K562 (cell line): ENCODE results near the gene TIMM17A. TPM values are rescaled to one million over a fixed set of nuclear protein-coding genes. Genes with fewer than 3 reads are reported as not detected.

Experiments used
- CBFA2T2 ChIP-seq: fragments of 450-650 bp; conservative IDR thresholded peaks from 2 replicates; pipeline ENCODE4 v1.6.1; 2017; ENCODE audit warnings: mild to moderate bottlenecking
- CBFA2T3 ChIP-seq: fragments of 450-650 bp; IDR thresholded peaks from 2 replicates; pipeline ENCODE4 v1.6.1; 2017
- DLX4 ChIP-seq: fragments of 250-450 bp; sonication (Bioruptor Pico); IDR thresholded peaks from 2 replicates; pipeline ENCODE4 v1.6.1; 2021; ENCODE audit warnings: mild to moderate bottlenecking
- HNRNPH1 ChIP-seq: fragments of 200-400 bp; formaldehyde crosslinking; optimal IDR thresholded peaks from 2 replicates; pipeline ENCODE3; 2017; ENCODE audit warnings: low read depth, mild to moderate bottlenecking, low read length, moderate library complexity
- ID3 ChIP-seq, 2 experiments: fragments of 250-450 bp in 1 of 2; fragments of 450-650 bp in 1 of 2; sonication (Bioruptor Pico) in 1 of 2; IDR thresholded peaks; 2 replicates each; pipeline versions ENCODE4 v1.6.1 to v1.8.0; 2016 to 2021; ENCODE audit warnings: mild to moderate bottlenecking in 2 of 2, moderate library complexity in 2 of 2, missing compliant biosample characterization in 1 of 2, missing genetic modification characterization in 1 of 2
- JUNB ChIP-seq: fragments of 450-650 bp; formaldehyde crosslinking; conservative IDR thresholded peaks from 2 replicates; pipeline ENCODE4 v1.4.0; 2020; ENCODE audit warnings: mild to moderate bottlenecking
- NRF1 ChIP-seq, 2 experiments: fragments of 450-650 bp; IDR thresholded peaks in 1 of 2; conservative IDR thresholded peaks in 1 of 2; 2 replicates each; pipeline ENCODE4 v1.6.1; 2014; ENCODE audit warnings: mild to moderate bottlenecking in 2 of 2
- PCBP1 ChIP-seq: fragments of 200-400 bp; formaldehyde crosslinking; IDR thresholded peaks from 2 replicates; pipeline ENCODE4 v1.6.1; 2018; ENCODE audit warnings: mild to moderate bottlenecking, low read depth, low read length; ENCODE audit not compliant: poor library complexity, severe bottlenecking
- PHF21A ChIP-seq: fragments of 450-650 bp; IDR thresholded peaks from 2 replicates; pipeline ENCODE4 v1.6.1; 2017; ENCODE audit warnings: low read depth, borderline replicate concordance
- PML ChIP-seq: IDR thresholded peaks from 2 replicates; pipeline ENCODE4 v1.6.1; 2012; ENCODE audit warnings: low read length, inconsistent platforms
- RBBP5 ChIP-seq: fragments of 200-600 bp; sonication (generic); IDR thresholded peaks from 2 replicates; pipeline ENCODE4 v1.6.1; 2012; ENCODE audit warnings: borderline replicate concordance, mild to moderate bottlenecking, low read length, control low read depth, inconsistent platforms; ENCODE audit not compliant: insufficient read depth, poor library complexity, severe bottlenecking
- SMARCC2 ChIP-seq: fragments of 450-650 bp; IDR thresholded peaks from 2 replicates; pipeline ENCODE4 v1.6.1; 2017; ENCODE audit warnings: antibody characterized with exemption, moderate library complexity, mild to moderate bottlenecking, low read depth
- TRIM24 ChIP-seq, 2 experiments: fragments of 450-650 bp; IDR thresholded peaks; 2 replicates each; pipeline ENCODE4 v1.6.1; 2016
- UBTF ChIP-seq, 2 experiments: IDR thresholded peaks; 2 replicates each; pipeline ENCODE4 v1.6.1; 2012; ENCODE audit warnings: improper control_type of control experiment in 2 of 2, low read depth in 2 of 2, low read length in 2 of 2, borderline replicate concordance in 1 of 2
- ZBTB2 ChIP-seq: fragments of 450-650 bp; IDR thresholded peaks from 2 replicates; pipeline ENCODE4 v1.6.1; 2016; ENCODE audit warnings: antibody characterized with exemption
- ZBTB26 ChIP-seq: fragments of 450-650 bp; formaldehyde crosslinking; IDR thresholded peaks from 2 replicates; pipeline ENCODE4 v1.4.0; 2022; ENCODE audit warnings: missing genetic modification characterization
- ZFP36 ChIP-seq: fragments of 150-350 bp; IDR thresholded peaks from 2 replicates; pipeline ENCODE4 v1.6.1; 2018; ENCODE audit warnings: low read length, low read depth; ENCODE audit not compliant: partially characterized antibody
- ZNF140 ChIP-seq: fragments of 250-450 bp; sonication (Bioruptor Pico); IDR thresholded peaks from 2 replicates; pipeline ENCODE4 v1.8.0; 2021; ENCODE audit warnings: moderate library complexity, mild to moderate bottlenecking, inconsistent platforms
- polyA plus RNA-seq, 8 experiments: library from polyadenylated mRNA; depleted of rRNA in 4 of 8; stranded (reverse) in 5 of 8; unstranded in 3 of 8; fragments of >200 nt; fragmentation: Nextera tagmentation in 2 of 8; fragmentation: Illumina TruSeq in 1 of 8; extraction: Ambion mirVana in 2 of 8; extraction: Trizol in 1 of 8; gene quantifications; 2 replicates each; pipeline versions ENCODE4 v1.2.1 to v1.2.3, GENCODE V29; 2011 to 2014; ENCODE audit warnings: inconsistent platforms in 1 of 8, missing spikeins in 1 of 8
- total RNA-seq, 7 experiments: library from RNA; depleted of rRNA in 6 of 7; stranded (reverse); fragments of >200 nt in 6 of 7; fragmentation: Illumina TruSeq in 2 of 7; extraction: Trizol in 2 of 7; gene quantifications; 2 replicates each; pipeline versions ENCODE4 v1.2.1 to v1.2.3, GENCODE V29; 2011 to 2021; ENCODE audit warnings: low replicate concordance in 1 of 7
- TF ChIP-seq, protein P1 (sequence below): fragments of 450-650 bp; formaldehyde crosslinking; IDR thresholded peaks from 2 replicates; pipeline ENCODE4 v1.4.0; 2022; ENCODE audit warnings: missing genetic modification characterization

TIMM17A gene
- total and polyA plus RNA-seq, 9 of the 15 experiments (the other 6 are each of a cell fraction or from before 2014, with no cell fraction given) = 116 to 744 (median 180) TPM

- no peak for TF ChIP-seq ID3 (CRISPR knock-in tag; IDR thresholded peaks at IDR 0.05)
- peak; percentile 89 for TF ChIP-seq ID3 (tag; IDR thresholded peaks at IDR 0.05)
- peak; percentile 90 for TF ChIP-seq CBFA2T3
- no peak for TF ChIP-seq PCBP1
- peak; percentile 74 to 94; a peak in 3 of 4 replicates for TF ChIP-seq UBTF (IDR thresholded peaks at IDR 0.05; ENCODE audit: borderline replicate concordance in 1 of 2, low read depth in 2 of 2, low read length in 2 of 2)
- 0 out of 2 replicates have a peak, but pooled peaks have one; percentile 34 for TF ChIP-seq ZNF140 (CRISPR knock-in tag)
- TF ChIP-seq CBFA2T2 = peak; percentile 78
- TF ChIP-seq, protein P1, sequence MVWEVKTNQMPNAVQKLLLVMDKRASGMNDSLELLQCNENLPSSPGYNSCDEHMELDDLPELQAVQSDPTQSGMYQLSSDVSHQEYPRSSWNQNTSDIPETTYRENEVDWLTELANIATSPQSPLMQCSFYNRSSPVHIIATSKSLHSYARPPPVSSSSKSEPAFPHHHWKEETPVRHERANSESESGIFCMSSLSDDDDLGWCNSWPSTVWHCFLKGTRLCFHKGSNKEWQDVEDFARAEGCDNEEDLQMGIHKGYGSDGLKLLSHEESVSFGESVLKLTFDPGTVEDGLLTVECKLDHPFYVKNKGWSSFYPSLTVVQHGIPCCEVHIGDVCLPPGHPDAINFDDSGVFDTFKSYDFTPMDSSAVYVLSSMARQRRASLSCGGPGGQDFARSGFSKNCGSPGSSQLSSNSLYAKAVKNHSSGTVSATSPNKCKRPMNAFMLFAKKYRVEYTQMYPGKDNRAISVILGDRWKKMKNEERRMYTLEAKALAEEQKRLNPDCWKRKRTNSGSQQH (CRISPR knock-in tag) = no peak
- TF ChIP-seq NRF1 (conservative IDR thresholded peaks at IDR 0.05 in 1 of 2, IDR thresholded peaks at IDR 0.05 in 1 of 2) = peak; percentile 60 to 68
- TF ChIP-seq ZBTB26 (CRISPR knock-in tag) = no peak
- no peak for TF ChIP-seq JUNB (CRISPR knock-in tag)
- TF ChIP-seq TRIM24 (IDR thresholded peaks at IDR 0.05) = peak; percentile 26 to 52; a peak in 2 of 4 replicates
- TF ChIP-seq RBBP5 = peak; percentile 82
- peak; percentile 61; the same call in 1 of the 2 replicates for TF ChIP-seq PHF21A
- peak; percentile 26; the same call in 1 of the 2 replicates for TF ChIP-seq PML
- TF ChIP-seq ZFP36 = no peak
- TF ChIP-seq SMARCC2 = peak; percentile 63; the same call in 1 of the 2 replicates
- peak; percentile 75; the same call in 1 of the 2 replicates for TF ChIP-seq ZBTB2
- no peak for TF ChIP-seq HNRNPH1
- no peak for TF ChIP-seq DLX4 (CRISPR knock-in tag)
Observed at GRCh38 chr1:201941420-201942128, 13.7 kb upstream of the TIMM17A start (continued).
